ENCODE measurements around the gene AGXT.

The AGXT gene

GRCh38 chr2:240886023-240886565 lies 17.5 kb downstream of the AGXT start:
- H3K27ac ChIP-seq: no peak overlapping the region

GRCh38 chr2:240886678-240887609 lies 18.3 kb downstream of the AGXT start:
- no peak overlapping the region for H3K27ac ChIP-seq
- TF ChIP-seq CTCF (conservative IDR thresholded peaks at IDR 0.05): no peak

More at GRCh38 chr2:240886023-240886565, 17.5 kb downstream of the AGXT start:
- no peak for TF ChIP-seq CTCF (conservative IDR thresholded peaks at IDR 0.05)

GRCh38 chr2:240887631-240888030 lies 19.0 kb downstream of the AGXT start:
- TF ChIP-seq CTCF (conservative IDR thresholded peaks at IDR 0.05): no peak
- no peak overlapping the region for H3K27ac ChIP-seq

GRCh38 chr2:240888130-240888889 lies 19.7 kb downstream of the AGXT start:
- TF ChIP-seq CTCF (conservative IDR thresholded peaks at IDR 0.05): no peak
- no peak overlapping the region for H3K27ac ChIP-seq

- no peak for TF ChIP-seq CTCF (conservative IDR thresholded peaks at IDR 0.05)
- no peak overlapping the region for H3K27ac ChIP-seq
Measured at GRCh38 chr2:240888890-240889573, 20.4 kb downstream of the AGXT start.

- no peak overlapping the region for H3K27ac ChIP-seq
- TF ChIP-seq CTCF (conservative IDR thresholded peaks at IDR 0.05): no peak
Measured at GRCh38 chr2:240889601-240890560, 21.3 kb downstream of the AGXT start.

Measured in VCaP (cell line).